BJ (cell line): ENCODE measurements around the gene RNLS. TPM values are rescaled to one million over a fixed set of nuclear protein-coding genes. Genes with fewer than 3 reads are reported as not detected.

Source experiments
- CTCF ChIA-PET: fragments of 350-600 bp; formaldehyde crosslinking; extraction: SDS; loops from one replicate; lab custom pipeline; 2021; ENCODE audit warnings: antibody characterized with exemption, inconsistent platforms; lab: Yijun Ruan, JAX
- POLR2A ChIA-PET: fragments of 300-600 bp; sonication (Branson Sonifier 250); formaldehyde crosslinking; extraction: SDS; loops from one replicate; lab custom pipeline; 2021; ENCODE audit warnings: antibody characterized with exemption; lab: Charles Lee
- DNase-seq: peaks from one replicate; pipeline ENCODE4 v3.0.0-alpha.2; 2011; ENCODE audit warnings: low read depth
- H3K27me3 ChIP-seq: 2 replicates; pipeline ENCODE4 v1.6.0; 2011; ENCODE audit warnings: low read length; ENCODE audit not compliant: control insufficient read depth, insufficient read depth
- H3K36me3 ChIP-seq: 2 replicates; pipeline ENCODE4 v1.5.1; 2011; ENCODE audit warnings: low read length; ENCODE audit not compliant: control insufficient read depth, insufficient read depth
- H3K4me3 ChIP-seq: 2 replicates; pipeline ENCODE4 v1.5.1; 2011; ENCODE audit warnings: low read depth, mild to moderate bottlenecking, control low read depth, low read length
- polyA plus RNA-seq: library from polyadenylated mRNA; depleted of rRNA; stranded (reverse); fragments of >200 nt; gene quantifications from 2 replicates; pipeline ENCODE4 v1.2.3, GENCODE V29; 2011; rRNA removed
- small RNA-seq: library from RNA; depleted of rRNA; stranded (forward); fragments of <200 nt; gene quantifications from one replicate; pipeline ENCODE3, GENCODE V24; 2012; ENCODE audit warnings: low replicate concordance, low read depth; ENCODE audit not compliant: insufficient read length
- TF ChIP-seq, protein P1 (sequence below): IDR thresholded peaks from 2 replicates; pipeline ENCODE4 v1.5.1; 2011; ENCODE audit warnings: low read depth, mild to moderate bottlenecking, control low read depth, inconsistent platforms, low read length, moderate library complexity; ENCODE audit not compliant: insufficient read depth

The RNLS gene
- polyA plus RNA-seq, 1 experiment, result 11.8 TPM

GRCh38 chr10:88226071-88226659 lies 357.0 kb downstream of the RNLS start:
- Histone ChIP-seq H3K27me3 (no peaks in the 10 kb centered on the region), H3K36me3 (no peaks in the 10 kb centered on the region), H3K4me3 (no peak overlapping the region)
- TF ChIP-seq, protein P1, sequence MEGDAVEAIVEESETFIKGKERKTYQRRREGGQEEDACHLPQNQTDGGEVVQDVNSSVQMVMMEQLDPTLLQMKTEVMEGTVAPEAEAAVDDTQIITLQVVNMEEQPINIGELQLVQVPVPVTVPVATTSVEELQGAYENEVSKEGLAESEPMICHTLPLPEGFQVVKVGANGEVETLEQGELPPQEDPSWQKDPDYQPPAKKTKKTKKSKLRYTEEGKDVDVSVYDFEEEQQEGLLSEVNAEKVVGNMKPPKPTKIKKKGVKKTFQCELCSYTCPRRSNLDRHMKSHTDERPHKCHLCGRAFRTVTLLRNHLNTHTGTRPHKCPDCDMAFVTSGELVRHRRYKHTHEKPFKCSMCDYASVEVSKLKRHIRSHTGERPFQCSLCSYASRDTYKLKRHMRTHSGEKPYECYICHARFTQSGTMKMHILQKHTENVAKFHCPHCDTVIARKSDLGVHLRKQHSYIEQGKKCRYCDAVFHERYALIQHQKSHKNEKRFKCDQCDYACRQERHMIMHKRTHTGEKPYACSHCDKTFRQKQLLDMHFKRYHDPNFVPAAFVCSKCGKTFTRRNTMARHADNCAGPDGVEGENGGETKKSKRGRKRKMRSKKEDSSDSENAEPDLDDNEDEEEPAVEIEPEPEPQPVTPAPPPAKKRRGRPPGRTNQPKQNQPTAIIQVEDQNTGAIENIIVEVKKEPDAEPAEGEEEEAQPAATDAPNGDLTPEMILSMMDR, result no peak
- CTCF ChIA-PET, result interaction anchor here (0.8 to 1.6 kb wide), 2 partner anchors 16 to 162 kb away, joined by 3 to 4 read pairs; no protein-coding TSS in a partner anchor
- POLR2A ChIA-PET, result no interaction called here
- no peak for DNase-seq

Small RNA genes lying within 50 kb of the gene (small RNA-seq; reads per million reads assigned to genes)
- gene AL353149.1, result not detected
- not detected for gene RF00019

Other genes starting within 250 kb of the RNLS start
- gene LIPJ, start 3.4 kb upstream of the RNLS start, polyA plus RNA-seq, result 0.01 TPM in 1 of 2 replicates, not detected in the other
- not detected in 2 replicates for gene LIPF, start 81.1 kb upstream of the RNLS start, polyA plus RNA-seq
- gene LIPK, start 122.9 kb upstream of the RNLS start, polyA plus RNA-seq, result not detected in 2 replicates
- not detected in 2 replicates for gene LIPN, start 176.7 kb upstream of the RNLS start, polyA plus RNA-seq
- gene LIPM, start 219.4 kb upstream of the RNLS start, polyA plus RNA-seq, result not detected in 2 replicates